NCI-H748 (cell line): Measurements from ENCODE around the gene TKTL1.
"Not testable (repeated sequence)": the region's sequence is repeated elsewhere in the genome, so short reads cannot be mapped to it uniquely, and the experiment has no call there.

ENCODE experiments used
- DNase-seq: peaks from one replicate; lab custom pipeline; 2025; ENCODE audit not compliant: unreplicated experiment; lab: John Stamatoyannopoulos, UW

TKTL1 gene

GRCh38 chrX:154341399-154342298 is 46.1 kb downstream of the TKTL1 start:
- DNase-seq: not testable (repeated sequence)

- DNase-seq: not testable (repeated sequence)
These were observed 47.5 kb downstream of the TKTL1 start for GRCh38 chrX:154343063-154343462.

- DNase-seq: not testable (repeated sequence)
These were observed 48.0 kb downstream of the TKTL1 start for GRCh38 chrX:154343620-154344019.

GRCh38 chrX:154348114-154348531 is 52.5 kb downstream of the TKTL1 start:
- DNase-seq: no peak

GRCh38 chrX:154348646-154349358 is 53.2 kb downstream of the TKTL1 start:
- no peak for DNase-seq

GRCh38 chrX:154349359-154349935 is 53.9 kb downstream of the TKTL1 start:
- DNase-seq: no peak

GRCh38 chrX:154349979-154350378 is 54.4 kb downstream of the TKTL1 start:
- no peak for DNase-seq

- DNase-seq: no peak
These were observed 55.0 kb downstream of the TKTL1 start for GRCh38 chrX:154350429-154351182.

GRCh38 chrX:154351183-154352011 is 55.8 kb downstream of the TKTL1 start:
- no peak for DNase-seq

- no peak for DNase-seq
These were observed 56.4 kb downstream of the TKTL1 start for GRCh38 chrX:154352012-154352401.

GRCh38 chrX:154352466-154352865 is 56.9 kb downstream of the TKTL1 start:
- no peak for DNase-seq

GRCh38 chrX:154353172-154353843 is 57.7 kb downstream of the TKTL1 start:
- no peak for DNase-seq

GRCh38 chrX:154354013-154354412 is 58.4 kb downstream of the TKTL1 start:
- no peak for DNase-seq

- DNase-seq: no peak
These were observed 58.9 kb downstream of the TKTL1 start for GRCh38 chrX:154354516-154354915.

GRCh38 chrX:154355094-154355775 is 59.6 kb downstream of the TKTL1 start:
- DNase-seq: no peak

- no peak for DNase-seq
These were observed 60.2 kb downstream of the TKTL1 start for GRCh38 chrX:154355776-154356140.

- no peak for DNase-seq
These were observed 61.0 kb downstream of the TKTL1 start for GRCh38 chrX:154356596-154356995.

- no peak for DNase-seq
These were observed 61.6 kb downstream of the TKTL1 start for GRCh38 chrX:154357205-154357604.

- DNase-seq: no peak
These were observed 62.4 kb downstream of the TKTL1 start for GRCh38 chrX:154358011-154358410.
